PC-3 (cell line): ENCODE data around the gene ESYT1.

Experiments
- EZH2 ChIP-seq: fragments of 300-600 bp; sonication (generic); IDR thresholded peaks from one replicate; pipeline ENCODE4 v1.6.1; 2017; ENCODE audit warnings: antibody characterized with exemption, mild to moderate bottlenecking, low read length; ENCODE audit not compliant: unreplicated experiment
- TF ChIP-seq, protein P1 (sequence below): fragments of 300-600 bp; sonication (generic); conservative IDR thresholded peaks from 2 replicates; pipeline ENCODE4 v1.5.1; 2017; ENCODE audit warnings: antibody characterized with exemption, low read depth, mild to moderate bottlenecking, low read length

DNA sequence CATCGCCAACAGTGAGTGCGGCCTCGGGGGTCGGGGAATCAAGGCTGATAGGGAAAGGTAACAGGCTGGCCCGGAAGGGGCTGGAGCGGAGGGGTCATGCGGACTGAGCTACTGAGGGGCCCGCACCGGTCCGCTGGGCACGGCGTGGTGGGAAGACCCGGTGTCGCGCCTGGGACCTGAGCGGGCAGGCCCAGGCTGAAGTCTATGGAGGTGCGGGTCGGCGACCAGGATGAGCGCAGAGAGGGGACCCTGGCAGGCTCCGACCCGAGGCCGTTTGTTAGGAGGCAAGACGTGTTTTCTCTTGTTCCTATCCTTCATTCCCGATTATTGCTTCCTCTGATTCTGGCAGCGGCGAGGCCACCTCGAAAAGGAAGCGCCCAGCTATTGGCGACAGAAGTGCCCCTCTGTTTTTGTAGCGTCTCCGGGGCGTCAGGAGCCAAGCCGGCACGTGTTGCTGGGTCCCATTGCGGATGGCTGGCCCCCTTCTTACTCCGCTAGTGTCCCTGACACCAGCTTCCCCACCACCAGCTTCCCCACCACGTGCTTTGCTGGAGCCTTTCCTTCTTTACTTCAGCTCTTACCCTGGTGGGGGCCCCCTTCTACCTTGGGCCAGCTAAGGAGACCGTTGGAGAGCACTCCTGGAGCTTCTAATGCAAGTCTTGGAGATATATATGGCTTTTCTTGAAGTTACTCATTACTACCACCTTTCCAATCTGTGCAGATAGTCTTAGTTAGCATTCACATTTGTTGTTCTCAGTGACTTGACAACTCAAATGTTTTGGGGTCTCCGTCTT lies 23.1 kb upstream of the ESYT1 start:
- TF ChIP-seq, protein P1, sequence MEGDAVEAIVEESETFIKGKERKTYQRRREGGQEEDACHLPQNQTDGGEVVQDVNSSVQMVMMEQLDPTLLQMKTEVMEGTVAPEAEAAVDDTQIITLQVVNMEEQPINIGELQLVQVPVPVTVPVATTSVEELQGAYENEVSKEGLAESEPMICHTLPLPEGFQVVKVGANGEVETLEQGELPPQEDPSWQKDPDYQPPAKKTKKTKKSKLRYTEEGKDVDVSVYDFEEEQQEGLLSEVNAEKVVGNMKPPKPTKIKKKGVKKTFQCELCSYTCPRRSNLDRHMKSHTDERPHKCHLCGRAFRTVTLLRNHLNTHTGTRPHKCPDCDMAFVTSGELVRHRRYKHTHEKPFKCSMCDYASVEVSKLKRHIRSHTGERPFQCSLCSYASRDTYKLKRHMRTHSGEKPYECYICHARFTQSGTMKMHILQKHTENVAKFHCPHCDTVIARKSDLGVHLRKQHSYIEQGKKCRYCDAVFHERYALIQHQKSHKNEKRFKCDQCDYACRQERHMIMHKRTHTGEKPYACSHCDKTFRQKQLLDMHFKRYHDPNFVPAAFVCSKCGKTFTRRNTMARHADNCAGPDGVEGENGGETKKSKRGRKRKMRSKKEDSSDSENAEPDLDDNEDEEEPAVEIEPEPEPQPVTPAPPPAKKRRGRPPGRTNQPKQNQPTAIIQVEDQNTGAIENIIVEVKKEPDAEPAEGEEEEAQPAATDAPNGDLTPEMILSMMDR: peak; percentile 14; the same call in 1 of the 2 replicates
- TF ChIP-seq EZH2: no peak
